Small intestine (tissue), 7 donors: ENCODE results near the gene DUSP5. TPM values are rescaled to one million over a fixed set of nuclear protein-coding genes. Genes with fewer than 3 reads are reported as not detected.

Experiments used
- DNase-seq, 2 donors: peaks; one replicate each; pipeline versions ENCODE4 v3.0.0 to v3.0.0-alpha.2; 2013
- FAIRE-seq: peaks from 2 replicates; lab custom pipeline; 2012; peaks lifted over from hg19 to GRCh38; lab: Jason Lieb, UNC
- H3K27ac ChIP-seq, 3 donors: one replicate each; pipeline ENCODE4 v1.5.1; 2013; ENCODE audit warnings: low read length in 2 of 3, mild to moderate bottlenecking in 2 of 3, control low read depth in 1 of 3, inconsistent platforms in 1 of 3, low read depth in 1 of 3, moderate library complexity in 1 of 3
- H3K27me3 ChIP-seq, 3 donors: one replicate each; pipeline ENCODE4 v1.6.1; 2013; ENCODE audit warnings: low read length in 3 of 3, inconsistent platforms in 1 of 3; ENCODE audit not compliant: control insufficient read depth in 3 of 3, insufficient read depth in 3 of 3
- H3K36me3 ChIP-seq, 3 donors: one replicate each; pipeline ENCODE4 v1.6.1; 2013; ENCODE audit warnings: low read length in 3 of 3, inconsistent platforms in 1 of 3, low read depth in 1 of 3, mild to moderate bottlenecking in 1 of 3, moderate library complexity in 1 of 3; ENCODE audit not compliant: control insufficient read depth in 3 of 3, insufficient read depth in 2 of 3
- H3K4me1 ChIP-seq, 3 donors: one replicate each; pipeline ENCODE4 v1.6.1; 2013; ENCODE audit warnings: low read length in 2 of 3, inconsistent platforms in 1 of 3, low read depth in 1 of 3, mild to moderate bottlenecking in 1 of 3, moderate library complexity in 1 of 3; ENCODE audit not compliant: control insufficient read depth in 3 of 3, insufficient read depth in 2 of 3
- H3K4me3 ChIP-seq, 3 donors: one replicate each; pipeline ENCODE4 v1.5.1; 2013; ENCODE audit warnings: low read length in 3 of 3, control low read depth in 1 of 3, inconsistent platforms in 1 of 3, low read depth in 1 of 3, mild to moderate bottlenecking in 1 of 3, moderate library complexity in 1 of 3
- H3K9me3 ChIP-seq, 2 donors: one replicate each; pipeline ENCODE4 v1.6.1; 2013; ENCODE audit warnings: low read depth in 1 of 2, low read length in 1 of 2; ENCODE audit not compliant: control insufficient read depth in 2 of 2, insufficient read depth in 1 of 2
- WGBS, 3 donors: extraction: QIAGEN DNeasy Blood & Tissue Kit; methylation state at CpG; one replicate each; pipeline ENCODE4 v1.1.7; 2013; 5-methylcytosine and 5-hydroxymethylcytosine counted together
- polyA plus RNA-seq, 4 donors: library from polyadenylated mRNA; stranded (reverse) in 3 of 4; unstranded in 1 of 4; fragments of 200-250 nt in 3 of 4; fragments of 120-200 nt in 1 of 4; gene quantifications; one replicate each; pipeline versions ENCODE4 v1.2.1 to v1.2.3, GENCODE V29; 2013
- donor health status: healthy with polysubstance abuse.
- donor health status: control.
- donor health status: control.
- donor health status: Bipolar disorder and iron deficiency.
- donor health status: healthy.

The DUSP5 gene
- polyA plus RNA-seq, 4 donors: 8.3 to 41.9 (median 24.0) TPM

- Histone ChIP-seq H3K27ac (peak overlapping the region in 1 of 3 donors; percentile 76), H3K4me3 (no peak overlapping the region), H3K4me1 (peaks cover 0 to 25% (median 0%) of the 10 kb centered on the region in 3 donors), H3K9me3 (no peaks in the 10 kb centered on the region), H3K36me3 (no peaks in the 10 kb centered on the region), H3K27me3 (peaks cover 0 to 2% (median 0%) of the 10 kb centered on the region in 3 donors)
- DNase-seq (peak; percentile 39 to 67), FAIRE-seq (no peak)
- WGBS, 3 donors: 34 to 48% (median 43%) methylated on average over 9 of the region's 9 CpGs
Observed at GRCh38 chr10:110556969-110557601, 59.4 kb downstream of the DUSP5 start.

GRCh38 chr10:110558041-110558440 lies 60.3 kb downstream of the DUSP5 start:
- DNase-seq (no peak), FAIRE-seq (no peak)
- H3K4me1 ChIP-seq: peaks cover 0 to 25% (median 0%) of the 10 kb centered on the region in 3 donors
- H3K4me3 ChIP-seq: no peak overlapping the region
- H3K36me3 ChIP-seq: no peaks in the 10 kb centered on the region
- WGBS, 3 donors: 85 to 91% (median 86%) methylated on average over 3 of the region's 3 CpGs
- H3K27me3 ChIP-seq: peaks cover 0 to 2% (median 0%) of the 10 kb centered on the region in 3 donors
- no peaks in the 10 kb centered on the region for H3K9me3 ChIP-seq
- H3K27ac ChIP-seq: no peak overlapping the region

GRCh38 chr10:110560012-110560411 lies 62.3 kb downstream of the DUSP5 start:
- FAIRE-seq (no peak), DNase-seq (no peak)
- peaks cover 0 to 2% (median 0%) of the 10 kb centered on the region in 3 donors for H3K27me3 ChIP-seq
- 95 to 97% (median 95%) methylated on average over 7 to 8 of the region's 8 CpGs for WGBS, 3 donors
- H3K36me3 ChIP-seq: no peaks in the 10 kb centered on the region
- no peak overlapping the region for H3K4me3 ChIP-seq
- peaks cover 0 to 18% (median 0%) of the 10 kb centered on the region in 3 donors for H3K4me1 ChIP-seq
- H3K9me3 ChIP-seq: no peaks in the 10 kb centered on the region
- H3K27ac ChIP-seq: no peak overlapping the region

Other genes starting within 250 kb of the DUSP5 start
- 10 to 100 TPM; 11.3 to 30.4 (median 12.0) TPM for gene SMNDC1, start 193.0 kb upstream of the DUSP5 start, polyA plus RNA-seq
- 10 to 100 TPM; 19.2 to 82.4 (median 22.2) TPM for gene SMC3, start 69.8 kb downstream of the DUSP5 start, polyA plus RNA-seq
- gene RBM20, start 146.4 kb downstream of the DUSP5 start, polyA plus RNA-seq: under 1 TPM in 3 of 4 donors, not detected in 1; under 0.01 to 0.52 (median 0.36) TPM